Prostate gland (tissue), 2 donors: ENCODE data around the gene SF3A2. TPM values are rescaled to one million over a fixed set of nuclear protein-coding genes. Genes with fewer than 3 reads are reported as not detected.

Source experiments
- DNase-seq: peaks from one replicate; pipeline ENCODE4 v3.0.0-alpha.2; 2019; ENCODE audit warnings: low spot score
- H3K27ac ChIP-seq, 2 donors: fragments of 200-600 bp; sonication (generic); 2 replicates each; pipeline ENCODE4 v1.5.1; 2017 to 2019
- H3K27me3 ChIP-seq: fragments of 200-600 bp; sonication (generic); replicated peaks from 2 replicates; pipeline ENCODE4 v1.5.1; 2019; ENCODE audit not compliant: insufficient read depth
- H3K36me3 ChIP-seq, 2 donors: fragments of 200-600 bp; sonication (generic); 1 replicate in 1 of 2; 2 replicates in 1 of 2; pipeline versions ENCODE4 v1.5.1 to v1.8.1; 2017 to 2019
- H3K4me1 ChIP-seq: fragments of 200-600 bp; sonication (generic); replicated peaks from 2 replicates; pipeline ENCODE4 v1.5.1; 2019
- H3K4me3 ChIP-seq, 2 donors: fragments of 200-600 bp; sonication (generic); 2 replicates each; pipeline ENCODE4 v1.5.1; 2017 to 2019
- H3K9me3 ChIP-seq: fragments of 200-600 bp; sonication (generic); 2 replicates; pipeline ENCODE4 v1.5.1; 2017
- CTCF ChIP-seq, 4 experiments: fragments of 200-600 bp in 2 of 4; fragments of 450-650 bp in 2 of 4; sonication (generic) in 2 of 4; IDR thresholded peaks; 1 replicate in 3 of 4; 2 replicates in 1 of 4; pipeline ENCODE4 v1.5.1; 2016 to 2019; ENCODE audit warnings: antibody characterized with exemption in 4 of 4, mild to moderate bottlenecking in 2 of 4, moderate library complexity in 2 of 4
- POLR2A ChIP-seq: fragments of 450-650 bp; IDR thresholded peaks from one replicate; pipeline ENCODE4 v1.6.1; 2016; ENCODE audit warnings: antibody characterized with exemption, mild to moderate bottlenecking
- POLR2AphosphoS5 ChIP-seq: sonication (generic); formaldehyde crosslinking; IDR thresholded peaks from one replicate; pipeline ENCODE4 v1.6.1; 2017; ENCODE audit warnings: antibody characterized with exemption
- WGBS: methylation state at CpG from one replicate; pipeline ENCODE4 v1.1.5; 2018; 5-methylcytosine and 5-hydroxymethylcytosine counted together
- intact Hi-C: fragments of 100-400 bp; cut with DNase I; formaldehyde crosslinking; loops from one replicate; pipeline ENCODE4 v1.14.2; 2022
- total RNA-seq, 2 donors: library from RNA; depleted of rRNA; stranded (reverse); fragments of >200 nt; gene quantifications; one replicate each; pipeline ENCODE4 v1.1.0, GENCODE V29; 2016

Gene SF3A2
- total RNA-seq, 2 donors from 2014 or later: 31.9 to 113 TPM

- TF ChIP-seq CTCF (IDR thresholded peaks at IDR 0.05) (peak in 1 of 4 experiments; percentile 7), POLR2A (no peak)
- Histone ChIP-seq H3K9me3 (no peaks in the 10 kb centered on the region), H3K4me3 (no peak overlapping the region), H3K27ac (peak overlapping the region; percentile 9 to 26), H3K4me1 (peaks cover 24% of the 10 kb centered on the region), H3K27me3 (no peaks in the 10 kb centered on the region), H3K36me3 (peaks cover 27 to 29% of the 10 kb centered on the region in 2 donors)
- intact Hi-C loops: no loop called here
- DNase-seq: no peak
- WGBS: 54% methylated on average over 40 of the region's 41 CpGs
Measured at GRCh38 chr19:2240881-2241760, 4.5 kb downstream of the SF3A2 start.

GRCh38 chr19:2242092-2242537, 5.5 kb downstream of the SF3A2 start:
- no peak for TF ChIP-seq POLR2A
- no peak for TF ChIP-seq POLR2AphosphoS5
- no peak for TF ChIP-seq CTCF (IDR thresholded peaks at IDR 0.05)
- intact Hi-C loops: no loop called here
- H3K4me1 ChIP-seq: peaks cover 24% of the 10 kb centered on the region
- 87% methylated on average over 12 of the region's 12 CpGs for WGBS
- H3K36me3 ChIP-seq: peaks cover 36 to 38% of the 10 kb centered on the region in 2 donors
- DNase-seq: no peak
- no peaks in the 10 kb centered on the region for H3K9me3 ChIP-seq
- no peak overlapping the region for H3K27ac ChIP-seq
- no peaks in the 10 kb centered on the region for H3K27me3 ChIP-seq
- no peak overlapping the region for H3K4me3 ChIP-seq

- DNase-seq: no peak
- TF ChIP-seq POLR2AphosphoS5: no peak
- TF ChIP-seq POLR2A: no peak
- no peak for TF ChIP-seq CTCF (IDR thresholded peaks at IDR 0.05)
- H3K9me3 ChIP-seq: no peaks in the 10 kb centered on the region
- H3K36me3 ChIP-seq: peaks cover 40 to 43% of the 10 kb centered on the region in 2 donors
- no peak overlapping the region for H3K27ac ChIP-seq
- WGBS: 91% methylated on average over 8 of the region's 8 CpGs
- no peak overlapping the region for H3K4me3 ChIP-seq
- no peaks in the 10 kb centered on the region for H3K27me3 ChIP-seq
- peaks cover 20% of the 10 kb centered on the region for H3K4me1 ChIP-seq
- intact Hi-C loops: no loop called here
Measured at GRCh38 chr19:2242816-2243215, 6.2 kb downstream of the SF3A2 start.

GRCh38 chr19:2243274-2244124, 6.9 kb downstream of the SF3A2 start:
- peaks cover 15% of the 10 kb centered on the region for H3K4me1 ChIP-seq
- no peak overlapping the region for H3K27ac ChIP-seq
- intact Hi-C loops: no loop called here
- no peaks in the 10 kb centered on the region for H3K9me3 ChIP-seq
- WGBS: 81% methylated on average over 17 of the region's 32 CpGs
- no peak for TF ChIP-seq POLR2A
- TF ChIP-seq CTCF (IDR thresholded peaks at IDR 0.05): no peak
- TF ChIP-seq POLR2AphosphoS5: no peak
- H3K27me3 ChIP-seq: no peaks in the 10 kb centered on the region
- DNase-seq: no peak
- no peak overlapping the region for H3K4me3 ChIP-seq
- H3K36me3 ChIP-seq: peaks cover 40 to 43% of the 10 kb centered on the region in 2 donors
